HG02981 (cell line): Measurements from ENCODE around the gene ZNF750.

Source experiments
- ATAC-seq: cut with Tn5 transposase; IDR thresholded peaks from one replicate; pipeline ENCODE4 v1.9.1; 2021; ENCODE audit warnings: mild to moderate bottlenecking, moderate library complexity; ENCODE audit not compliant: unreplicated experiment

The ZNF750 gene

DNA sequence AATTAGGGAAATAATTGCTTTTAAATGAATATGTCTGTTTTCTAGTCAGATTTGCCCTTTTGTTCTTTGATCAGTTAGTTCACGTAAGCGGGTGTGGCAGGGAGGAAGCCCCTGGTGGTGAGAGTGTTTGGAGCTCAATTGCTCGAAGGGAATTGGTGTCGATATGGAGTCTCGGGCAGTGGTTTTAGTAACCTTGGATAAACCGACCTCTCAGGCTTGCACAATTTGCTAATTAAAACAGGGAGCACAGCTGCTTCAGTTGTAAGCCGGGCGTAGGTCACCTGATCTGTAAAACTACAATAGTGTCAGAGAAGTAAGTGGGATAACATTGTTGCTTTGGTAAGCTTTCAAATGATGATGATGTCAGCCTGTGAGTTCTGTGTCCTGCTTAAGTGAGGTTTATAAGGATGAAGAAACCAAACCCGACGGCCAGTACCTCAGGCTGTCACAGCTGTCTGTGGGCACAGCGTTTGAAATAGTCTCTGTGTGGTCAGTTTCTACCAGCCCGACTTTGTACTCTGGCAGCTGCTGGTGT is 2.9 kb downstream of the ZNF750 start:
- ATAC-seq = no peak

DNA sequence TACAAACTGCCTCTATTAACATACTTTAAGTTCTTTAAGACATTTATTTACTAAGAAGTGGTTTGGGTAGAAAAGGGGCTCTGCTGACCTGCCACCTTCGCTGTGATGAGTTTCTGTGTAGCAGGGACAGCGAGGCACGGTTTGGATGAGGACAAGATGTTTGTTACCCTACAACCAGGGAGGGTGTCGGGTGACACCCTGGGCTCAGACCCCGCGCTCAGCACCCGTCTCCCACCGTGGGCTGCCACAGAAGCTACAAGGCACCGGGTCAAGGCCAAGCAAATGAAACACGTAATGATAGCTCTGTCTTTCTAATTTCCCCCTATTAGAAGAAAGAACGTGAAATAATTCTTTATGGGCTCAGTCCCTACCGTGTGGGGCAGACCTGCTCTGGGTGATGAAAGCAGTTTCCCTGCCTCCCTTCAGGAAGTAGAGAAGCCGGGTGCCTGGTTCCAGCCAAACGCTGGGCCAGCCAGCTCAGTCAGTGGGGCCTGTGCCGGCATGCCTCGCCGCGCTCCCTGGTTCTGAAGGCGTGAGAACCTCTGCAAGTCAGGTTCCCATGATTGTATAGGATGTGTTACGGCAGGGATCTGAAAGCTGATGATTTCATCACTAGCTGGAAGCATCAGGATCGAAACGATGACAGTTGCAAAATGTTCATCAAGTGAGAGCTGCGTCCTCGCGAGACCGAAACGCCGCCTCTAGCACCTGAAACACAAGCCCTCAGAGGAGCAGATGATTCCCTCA is 3.9 kb downstream of the ZNF750 start:
- ATAC-seq = no peak

DNA sequence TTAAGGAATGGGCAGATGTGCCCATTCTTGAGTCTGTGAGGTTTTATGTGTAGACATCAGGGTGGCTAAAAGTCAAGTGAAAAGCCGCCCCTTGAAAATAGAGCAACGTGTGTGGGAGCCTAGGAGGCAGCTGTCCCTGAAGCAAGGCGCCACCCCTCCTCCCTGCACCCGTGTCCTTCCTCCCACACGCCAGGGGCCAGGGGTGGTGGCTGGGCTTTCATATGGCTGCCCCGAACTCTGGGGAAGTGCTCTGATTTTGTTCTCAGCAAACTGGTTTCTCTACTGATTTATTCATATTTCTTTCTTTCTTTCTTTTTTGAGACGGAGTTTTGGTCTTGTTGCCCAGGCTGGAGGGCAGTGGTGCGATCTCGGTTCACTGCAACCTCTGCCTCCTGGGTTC is 4.7 kb downstream of the ZNF750 start:
- no peak for ATAC-seq

DNA sequence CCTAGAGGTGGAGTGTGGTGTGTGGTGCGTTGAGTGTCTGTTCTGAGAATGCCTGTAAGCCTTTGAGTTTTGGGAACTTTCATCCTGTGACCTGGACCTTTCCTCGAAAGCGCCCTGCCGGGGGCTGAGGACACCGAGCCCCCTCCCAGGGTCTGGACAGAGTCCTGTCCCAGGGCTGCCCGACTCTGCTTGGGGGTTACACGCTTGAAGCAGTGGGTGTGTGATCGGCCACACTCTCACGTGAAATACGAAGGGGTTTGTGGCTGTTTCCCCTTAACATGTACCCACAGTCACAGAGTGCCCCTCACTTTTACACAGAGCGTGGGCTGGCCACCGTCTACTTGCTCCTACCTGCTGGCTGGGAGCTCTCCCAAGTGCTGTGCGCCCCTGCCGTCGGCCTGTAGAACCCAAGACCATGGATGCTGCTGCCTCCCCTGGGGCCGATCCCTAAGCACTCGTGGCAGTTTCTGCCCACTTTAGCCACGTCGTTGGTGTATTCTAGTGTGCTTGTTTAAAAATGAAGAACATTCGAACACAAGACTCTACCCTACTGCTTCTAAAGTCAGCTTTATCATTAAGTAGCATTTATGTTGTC is 6.8 kb downstream of the ZNF750 start:
- no peak for ATAC-seq

DNA sequence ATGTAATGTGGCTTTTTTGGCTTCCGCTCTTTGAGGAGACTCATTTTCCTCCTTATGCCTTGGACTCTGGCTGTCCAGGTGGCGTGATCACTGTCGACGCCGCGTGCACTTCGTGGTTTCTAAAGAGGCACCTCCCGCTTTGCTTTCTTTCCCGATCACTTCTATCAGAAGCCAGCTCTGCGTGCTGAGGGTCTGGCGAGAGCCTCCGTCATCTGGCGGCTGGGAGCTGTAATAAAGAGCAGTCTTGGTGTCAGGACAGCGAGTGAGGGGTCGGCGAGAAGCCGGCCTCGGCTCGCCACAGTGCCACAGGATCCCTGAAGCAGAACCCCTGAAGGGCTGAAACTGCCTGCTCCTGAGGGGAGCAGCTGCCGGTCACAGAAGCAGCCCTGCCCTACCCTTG is 7.4 kb downstream of the ZNF750 start:
- ATAC-seq = no peak

DNA sequence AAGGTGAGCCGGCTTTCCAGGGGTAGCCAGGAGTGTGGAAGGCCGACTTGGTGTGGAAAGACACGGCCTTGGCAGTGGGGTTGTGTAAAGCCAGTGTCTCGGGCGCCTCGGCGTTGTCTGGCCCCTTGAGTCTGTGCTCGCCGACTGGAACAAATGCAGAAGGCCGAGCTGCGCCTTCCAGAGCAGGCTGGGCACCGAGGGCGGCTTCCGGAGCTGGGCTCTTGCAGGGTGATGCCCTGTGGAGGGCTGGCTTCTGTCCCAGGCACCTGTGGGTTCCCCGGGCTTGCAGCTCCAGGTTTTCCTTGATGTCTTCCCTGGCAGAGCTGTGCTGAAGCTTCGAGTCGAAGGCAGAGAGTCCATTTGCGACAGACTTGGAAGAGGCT is 8.0 kb downstream of the ZNF750 start:
- ATAC-seq = no peak

DNA sequence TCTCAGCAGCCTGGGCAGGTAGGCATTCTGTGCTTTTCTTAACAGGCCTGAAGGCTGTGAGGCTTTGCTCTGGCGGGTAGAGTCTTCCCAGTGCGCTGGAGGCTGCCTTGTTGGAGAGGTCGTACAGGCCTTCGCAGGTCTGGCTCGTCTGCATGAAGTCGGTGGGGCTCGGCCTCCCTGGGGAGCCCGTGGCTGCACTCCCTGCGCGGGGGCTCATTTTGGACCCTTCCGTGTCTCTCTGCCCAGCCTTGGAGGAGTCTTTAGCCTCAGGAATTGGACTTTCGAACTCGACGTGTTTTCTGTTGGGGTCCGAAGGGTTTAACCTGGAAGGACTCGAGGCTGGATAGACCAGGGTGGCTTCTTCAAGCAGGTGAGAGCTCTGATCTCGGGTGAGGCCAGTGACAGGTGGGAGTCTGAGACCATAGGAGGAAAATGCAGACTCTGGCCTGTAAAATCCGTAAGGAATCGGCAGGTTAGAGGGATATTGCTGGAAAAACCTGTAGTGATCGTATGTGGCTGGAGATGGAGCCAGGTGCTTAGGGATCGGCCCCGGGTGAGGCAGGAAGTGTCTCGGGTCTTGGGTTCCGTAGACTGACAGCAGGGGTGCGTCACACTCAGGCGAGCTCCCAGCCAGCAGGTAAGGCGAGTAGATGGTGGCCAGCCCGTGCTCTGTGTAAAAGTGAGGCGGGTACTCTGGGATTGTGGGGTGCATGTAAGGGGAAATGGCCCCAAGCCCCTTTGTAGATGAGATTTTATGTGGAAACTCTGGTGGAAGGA is 8.6 kb downstream of the ZNF750 start:
- no peak for ATAC-seq

DNA sequence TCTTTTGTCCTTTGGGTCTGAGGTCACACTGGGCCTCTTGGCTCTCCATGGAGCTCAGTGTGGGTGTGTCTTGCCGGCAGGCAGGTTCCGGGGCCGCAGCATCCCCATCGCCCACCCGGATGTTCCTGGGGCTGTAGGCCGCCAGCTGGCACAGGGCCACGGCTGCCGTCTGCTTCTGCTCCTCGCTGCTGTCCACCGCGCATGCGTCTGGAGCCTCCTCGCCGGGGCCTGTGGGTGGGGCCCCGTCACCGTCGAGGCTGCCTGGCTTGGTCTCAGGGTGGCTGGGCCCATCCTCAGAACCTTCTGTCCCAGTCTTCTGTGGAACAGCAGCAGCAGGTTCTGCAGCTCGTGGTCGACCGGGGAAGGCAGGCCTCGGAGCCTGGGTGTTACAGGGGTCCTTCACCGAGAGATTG is 9.6 kb downstream of the ZNF750 start:
- no peak for ATAC-seq

DNA sequence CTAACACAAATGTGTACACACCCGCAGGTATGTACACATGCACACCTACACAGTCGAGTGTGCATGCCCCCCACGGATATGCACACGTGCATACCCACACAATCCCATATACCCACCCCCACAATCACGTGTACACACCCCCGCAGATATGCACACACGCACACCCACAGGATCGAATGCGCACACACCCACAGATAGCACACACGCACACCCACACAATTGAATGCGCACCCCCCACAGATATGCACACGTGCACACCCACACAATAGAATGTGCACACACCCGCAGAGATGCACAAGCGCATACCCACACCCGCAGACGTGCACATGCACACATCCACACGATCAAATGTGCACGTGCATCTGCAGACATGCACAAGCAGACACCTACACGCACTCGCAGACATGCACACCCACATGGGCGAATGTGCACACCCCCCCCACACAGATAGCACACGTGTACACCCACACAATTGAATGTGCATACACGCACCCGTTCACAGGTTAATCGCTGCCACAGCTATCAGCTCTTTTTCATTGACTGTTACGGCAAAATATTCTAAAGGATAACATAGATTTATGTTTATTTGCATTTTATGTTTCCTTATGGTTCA is 10.8 kb downstream of the ZNF750 start:
- no peak for ATAC-seq

DNA sequence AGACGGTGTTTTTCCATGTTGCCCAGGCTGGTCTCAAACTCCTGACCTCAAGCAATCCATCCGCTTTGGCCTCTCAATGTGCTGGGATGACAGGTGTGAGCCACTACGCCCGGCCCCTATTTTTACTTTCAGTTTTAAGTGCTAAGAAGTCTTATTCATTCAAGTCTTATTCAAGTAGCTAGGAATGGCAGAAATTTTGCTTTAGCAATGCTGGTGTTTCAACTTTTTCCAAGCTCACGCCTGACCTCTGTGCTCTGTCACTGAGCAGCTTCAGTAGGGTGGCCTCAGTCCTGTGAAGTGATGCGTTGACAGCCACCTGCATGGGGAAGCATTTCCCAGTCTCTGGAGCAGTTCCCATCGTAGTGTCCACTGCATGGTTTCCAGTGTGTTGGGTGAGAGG is 12.9 kb downstream of the ZNF750 start:
- ATAC-seq = no peak

DNA sequence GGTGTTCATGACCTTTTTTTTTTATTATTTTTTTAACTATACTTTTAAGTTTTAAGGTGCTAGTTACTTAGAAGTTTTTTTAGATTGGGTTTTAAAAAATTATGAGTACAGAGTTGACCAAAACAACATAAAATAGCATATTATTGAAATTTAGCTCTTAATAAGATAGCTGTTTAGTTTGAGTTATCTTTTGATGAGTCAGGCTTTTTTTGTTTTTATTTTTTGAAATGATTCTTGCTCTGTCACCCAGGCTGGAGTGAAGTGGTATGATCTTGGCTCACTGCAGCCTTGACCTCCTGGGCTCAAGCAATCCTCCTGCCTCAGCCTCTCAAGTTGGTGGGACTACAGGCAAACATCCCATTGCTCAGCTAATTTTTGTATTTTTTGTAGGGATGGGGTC is 13.6 kb downstream of the ZNF750 start:
- no peak for ATAC-seq

DNA sequence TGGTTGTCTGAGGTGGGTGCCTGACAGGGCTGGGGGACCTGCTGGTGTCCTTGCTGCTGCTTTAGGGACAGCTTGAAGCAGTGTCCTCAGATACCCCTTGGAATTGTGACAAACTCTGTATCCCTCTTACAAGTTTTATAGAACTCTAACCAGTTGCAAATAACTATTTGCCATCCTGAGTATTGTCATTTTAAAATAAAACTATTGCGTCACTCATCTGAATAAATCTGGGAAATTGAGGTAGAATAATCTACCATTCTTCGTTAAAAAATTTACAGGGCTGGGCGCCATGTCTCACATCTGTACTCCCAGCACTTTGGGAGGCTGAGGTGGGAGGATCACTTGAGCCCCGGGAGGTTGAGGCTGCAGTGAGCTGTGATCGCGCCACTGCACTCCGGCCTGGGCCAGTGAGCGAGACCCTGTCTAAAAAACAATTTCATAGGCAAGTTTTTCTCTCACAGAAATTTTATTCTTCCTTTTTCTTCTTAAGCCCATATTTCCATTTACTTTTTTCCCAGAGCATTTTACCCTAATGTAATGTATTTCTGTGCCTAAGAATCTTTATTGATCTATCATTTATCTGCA is 14.2 kb downstream of the ZNF750 start:
- no peak for ATAC-seq

DNA sequence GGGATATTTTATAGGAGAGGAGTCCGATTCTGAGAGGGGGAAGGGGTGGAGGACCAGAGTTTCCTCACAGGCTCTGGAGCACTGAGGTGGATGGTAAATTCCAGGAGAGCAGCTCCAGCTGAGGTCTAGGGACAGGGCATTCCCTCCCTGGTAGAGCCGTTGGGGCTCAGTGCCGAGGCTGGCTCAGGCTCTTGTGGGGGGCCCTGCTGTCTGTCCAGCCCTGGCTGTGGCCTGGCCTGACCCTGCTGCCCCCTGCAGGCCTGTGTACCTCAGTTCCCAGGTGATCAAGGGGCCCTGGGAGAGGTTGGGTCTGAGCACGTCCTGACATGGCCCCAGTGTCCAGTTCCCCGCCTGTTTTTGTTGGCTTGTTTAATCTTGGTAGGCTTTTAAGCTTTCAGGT is 16.8 kb downstream of the ZNF750 start:
- ATAC-seq = no peak

DNA sequence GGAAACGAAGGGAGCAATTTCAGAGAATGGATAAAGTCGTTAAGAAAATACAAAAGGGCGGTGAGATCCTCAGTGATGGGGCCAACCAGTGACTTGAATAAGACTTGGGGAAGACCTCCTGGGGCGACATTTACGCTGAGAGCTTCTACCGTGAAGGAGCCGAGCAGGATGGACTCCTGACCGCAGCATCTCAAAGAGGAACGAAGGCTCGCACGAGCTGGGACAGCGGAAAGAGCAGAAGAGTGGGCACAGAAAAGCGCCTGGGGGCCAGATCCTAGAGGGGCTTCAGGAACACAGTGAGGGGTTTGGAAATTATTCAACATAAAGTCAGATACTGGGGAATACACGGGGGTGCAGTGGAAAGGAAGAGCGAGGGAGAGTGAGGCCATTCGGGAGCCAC is 17.5 kb downstream of the ZNF750 start:
- ATAC-seq = no peak

DNA sequence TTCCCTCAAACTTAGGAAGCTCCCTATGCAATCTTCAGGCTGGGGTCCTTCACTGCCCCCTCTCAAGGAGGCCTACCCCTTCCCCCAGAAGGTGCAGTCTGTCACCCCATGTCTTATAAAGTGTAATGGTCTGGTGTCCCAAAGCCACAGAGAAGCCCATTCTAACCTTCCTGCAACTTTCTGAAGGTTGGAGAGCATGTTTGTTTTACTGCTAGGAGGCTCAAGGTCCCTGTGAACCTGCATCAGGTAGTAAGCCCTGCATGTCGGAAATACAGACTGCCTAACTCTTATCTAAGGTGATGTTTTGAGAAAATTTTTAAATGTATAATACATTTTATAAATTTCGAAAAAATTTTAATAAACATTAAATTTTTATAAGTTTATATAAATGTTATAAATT is 18.3 kb downstream of the ZNF750 start:
- ATAC-seq = no peak

DNA sequence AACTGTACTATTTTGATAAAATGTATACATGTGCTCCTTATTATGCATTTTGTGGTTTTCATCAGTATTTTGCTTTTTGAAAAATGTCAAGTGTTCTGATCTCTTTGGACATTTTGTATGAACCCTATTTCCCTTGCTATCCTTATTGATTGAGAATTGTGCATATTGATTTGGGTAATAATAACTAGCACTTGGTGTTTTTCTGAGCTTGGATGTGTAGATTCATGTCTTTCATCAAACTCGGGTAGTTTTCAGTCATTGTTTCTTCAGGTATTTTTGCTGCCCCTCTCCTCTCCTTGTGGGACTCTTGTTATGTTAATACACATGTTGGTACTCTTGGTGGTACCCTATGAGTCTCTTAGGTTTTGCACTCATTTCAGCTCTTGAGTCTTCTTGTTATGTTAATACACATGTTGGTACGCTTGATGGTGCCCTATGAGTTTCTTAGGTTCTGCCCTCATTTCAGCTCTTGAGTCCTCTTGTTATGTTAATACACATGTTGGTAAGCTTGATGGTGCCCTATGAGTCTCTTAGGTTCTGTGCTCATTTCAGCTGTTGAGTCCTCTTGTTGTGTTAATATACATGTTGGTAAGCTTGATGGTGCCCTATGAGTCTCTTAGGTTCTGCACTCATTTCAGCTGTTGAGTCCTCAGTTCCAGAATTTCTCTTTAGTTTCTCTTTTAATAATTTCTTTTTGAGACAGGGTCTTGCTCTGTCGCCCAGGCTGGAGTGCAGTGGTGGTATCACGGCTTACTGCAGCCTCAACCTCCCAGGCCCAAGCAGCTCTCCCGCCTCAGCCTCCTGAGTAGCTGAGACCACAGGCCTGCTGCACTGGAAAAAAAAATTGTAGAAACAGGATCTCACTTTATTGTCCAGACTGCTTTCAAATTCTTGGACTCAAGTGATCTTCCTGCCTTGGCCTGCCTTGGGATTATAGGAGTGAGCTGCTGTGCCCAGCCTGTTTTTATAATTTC is 19.3 kb downstream of the ZNF750 start:
- ATAC-seq = no peak

DNA sequence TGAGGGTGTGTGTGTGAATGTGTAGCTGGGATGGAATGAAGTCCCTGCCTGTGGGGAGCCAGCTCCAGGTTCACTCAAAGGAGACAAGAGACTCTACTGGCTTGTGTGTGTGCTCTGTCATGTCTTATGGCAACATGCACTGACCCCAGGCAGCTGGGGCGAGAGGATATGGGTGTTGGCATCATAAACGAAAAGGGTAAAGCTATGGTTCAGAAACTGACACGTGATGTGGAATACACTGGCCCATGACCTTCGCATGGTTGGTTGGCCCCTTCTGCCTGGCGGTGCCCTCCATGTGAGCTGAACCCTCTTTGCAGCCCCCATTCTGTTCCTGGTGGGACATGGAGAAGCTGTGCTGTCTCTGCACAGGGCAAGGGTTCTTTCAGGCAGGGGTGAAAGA is 21.9 kb downstream of the ZNF750 start:
- ATAC-seq = no peak

DNA sequence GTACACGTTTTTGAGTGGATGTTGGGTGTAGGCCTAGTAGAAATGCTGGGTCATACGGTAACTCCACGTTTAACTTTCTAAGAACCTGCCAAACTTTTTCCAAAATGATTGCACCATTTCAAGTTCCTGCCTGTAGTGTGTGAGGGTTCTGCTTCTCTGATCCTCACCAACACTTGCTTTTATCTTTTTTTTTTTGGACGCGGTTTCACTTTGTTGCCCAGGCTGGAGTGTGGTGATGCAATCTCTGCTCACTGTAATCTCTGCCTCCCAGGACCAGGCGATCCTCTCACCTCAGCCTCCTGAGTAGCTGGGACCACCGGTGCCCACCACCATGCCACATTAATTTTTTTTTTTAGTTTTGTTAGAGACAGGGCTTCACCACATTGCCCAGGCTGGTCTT is 23.5 kb downstream of the ZNF750 start:
- ATAC-seq = no peak

DNA sequence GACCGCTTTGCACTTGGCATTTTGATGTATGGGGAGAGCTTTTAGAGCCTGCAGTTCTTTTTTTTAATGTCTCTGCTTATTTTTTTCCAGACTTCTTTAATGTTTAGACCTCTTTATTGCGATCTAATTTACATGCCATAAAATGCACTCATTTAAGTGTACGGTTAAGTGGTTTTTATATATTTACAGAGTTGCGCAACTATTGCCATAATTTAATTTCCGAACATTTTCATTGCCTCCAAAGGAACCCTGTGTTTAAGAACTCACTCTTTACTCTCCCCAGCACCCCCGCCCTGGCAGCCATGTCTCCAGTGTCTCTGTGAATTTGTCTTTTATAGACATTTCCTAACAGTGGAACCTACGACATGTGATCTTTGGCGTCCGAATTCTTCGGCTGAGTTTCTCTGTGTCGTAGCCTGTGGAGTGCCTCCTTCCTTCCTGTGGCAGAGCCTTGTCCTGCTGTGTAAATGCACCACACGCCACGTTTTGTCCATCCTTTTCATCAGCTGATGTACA is 24.0 kb downstream of the ZNF750 start:
- no peak for ATAC-seq

DNA sequence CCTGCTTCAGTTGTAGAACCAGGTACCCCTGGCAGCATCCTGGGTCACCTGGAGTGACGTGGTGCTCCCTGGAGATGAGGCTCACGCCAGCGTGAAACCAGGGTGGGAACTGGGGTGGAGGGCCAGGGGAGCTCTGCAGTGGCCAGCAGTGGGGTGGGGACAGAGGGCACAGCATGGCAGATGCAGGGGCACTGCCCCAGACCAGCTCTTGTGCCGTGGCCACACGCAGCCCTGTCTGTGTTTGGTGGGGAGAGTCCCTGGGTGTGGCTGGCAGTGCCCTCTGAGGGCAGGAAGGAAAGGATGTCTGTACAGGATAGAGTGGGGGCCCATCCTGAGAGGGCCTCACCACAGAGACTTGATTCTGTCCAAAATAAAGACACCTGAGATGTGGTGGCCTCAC is 24.5 kb downstream of the ZNF750 start:
- ATAC-seq = no peak
